T-helper 2 cell treated with Interferon-gamma antibody and Interleukin-4, amounts not matched to agents 100 ng/mL and 5 ng/mL, for 36 hours (primary cell): ENCODE data around the gene CHML. TPM values are rescaled to one million over a fixed set of nuclear protein-coding genes. Genes with fewer than 3 reads are reported as not detected.

Experiments used
- intact Hi-C: fragments of 100-400 bp; cut with micrococcal nuclease; formaldehyde crosslinking; loops from one replicate; pipeline ENCODE4 v1.15.1; 2023
- total RNA-seq: library from RNA; stranded (reverse); gene quantifications from 2 replicates; pipeline ENCODE4 v1.2.3, GENCODE V29; 2022

Gene CHML
- total RNA-seq, 1 donor from 2014 or later, result 13.2 TPM

GRCh38 chr1:241592273-241592958, 47.8 kb downstream of the CHML start:
- intact Hi-C loops, result no loop called here

- intact Hi-C loops, result no loop called here
Observed at GRCh38 chr1:241591736-241592135, 48.4 kb downstream of the CHML start.

- intact Hi-C loops, result no loop called here
Observed at GRCh38 chr1:241591317-241591716, 48.9 kb downstream of the CHML start.

- intact Hi-C loops, result no loop called here
Observed at GRCh38 chr1:241590719-241591118, 49.5 kb downstream of the CHML start.

Other genes starting within 250 kb of the CHML start
- 73.2 and 78.6 TPM in 2 replicates for gene FH, start 120.6 kb downstream of the CHML start, total RNA-seq
- gene KMO, start 108.0 kb downstream of the CHML start, total RNA-seq, result not detected in 2 replicates
- gene OPN3, start within 50 bp of the CHML start, total RNA-seq, result 12.4 and 13.6 TPM in 2 replicates
- not detected in 2 replicates for gene WDR64, start 11.9 kb upstream of the CHML start, total RNA-seq
- gene EXO1, start 207.8 kb upstream of the CHML start, total RNA-seq, result 37.3 and 39.5 TPM in 2 replicates